K562 (cell line): ENCODE measurements around the gene ENTREP3. TPM values are rescaled to one million over a fixed set of nuclear protein-coding genes. Genes with fewer than 3 reads are reported as not detected.

Source experiments
- ARID3B ChIP-seq: fragments of 250-450 bp; sonication (Bioruptor Pico); IDR thresholded peaks from 2 replicates; pipeline ENCODE4 v1.4.0; 2020; ENCODE audit warnings: borderline replicate concordance
- ATF7 ChIP-seq: fragments of 450-650 bp; IDR thresholded peaks from 2 replicates; pipeline ENCODE4 v1.7.1; 2014; ENCODE audit warnings: mild to moderate bottlenecking, moderate library complexity
- CHD2 ChIP-seq: IDR thresholded peaks from 2 replicates; pipeline ENCODE4 v1.6.1; 2011; ENCODE audit warnings: low read depth, low read length
- CTCFL ChIP-seq: IDR thresholded peaks from 2 replicates; pipeline ENCODE4 v1.6.1; 2011; ENCODE audit warnings: borderline replicate concordance, low read depth, mild to moderate bottlenecking, moderate library complexity, low read length; ENCODE audit not compliant: insufficient read depth, poor library complexity, severe bottlenecking
- DMBX1 ChIP-seq: fragments of 250-450 bp; sonication (Bioruptor Pico); IDR thresholded peaks from 2 replicates; pipeline ENCODE4 v1.8.0; 2022; ENCODE audit warnings: inconsistent platforms, mild to moderate bottlenecking, moderate library complexity, borderline replicate concordance
- E2F3 ChIP-seq: fragments of 250-450 bp; sonication (Bioruptor Pico); IDR thresholded peaks from 2 replicates; pipeline ENCODE4 v1.4.0; 2020; ENCODE audit warnings: mild to moderate bottlenecking
- FOXA1 ChIP-seq: fragments of 450-650 bp; IDR thresholded peaks from 2 replicates; pipeline ENCODE4 v1.6.1; 2016; ENCODE audit warnings: mild to moderate bottlenecking, borderline replicate concordance
- GTF2A2 ChIP-seq: IDR thresholded peaks from 2 replicates; pipeline ENCODE4 v1.6.1; 2016; ENCODE audit warnings: mild to moderate bottlenecking, missing genetic modification characterization, missing compliant biosample characterization
- KLF16 ChIP-seq: IDR thresholded peaks from 2 replicates; pipeline ENCODE4 v1.6.1; 2016; ENCODE audit warnings: antibody characterized with exemption
- MAZ ChIP-seq, 2 experiments: fragments of 450-650 bp in 1 of 2; sonication (generic) in 1 of 2; formaldehyde crosslinking; IDR thresholded peaks in 1 of 2; conservative IDR thresholded peaks in 1 of 2; 2 replicates each; pipeline versions ENCODE4 v1.4.0 to v1.5.0; 2020; ENCODE audit warnings: mild to moderate bottlenecking in 1 of 2, missing genetic modification reagents in 1 of 2
- MTA3 ChIP-seq: fragments of 450-650 bp; formaldehyde crosslinking; IDR thresholded peaks from 2 replicates; pipeline ENCODE4 v1.6.1; 2017; ENCODE audit warnings: mild to moderate bottlenecking, borderline replicate concordance
- NCOR1 ChIP-seq: fragments of 450-650 bp; IDR thresholded peaks from 2 replicates; pipeline ENCODE4 v1.6.1; 2016; ENCODE audit warnings: mild to moderate bottlenecking, moderate library complexity
- RCOR1 ChIP-seq, 2 experiments: IDR thresholded peaks; 2 replicates each; pipeline ENCODE4 v1.6.1; 2012; ENCODE audit warnings: low read depth in 2 of 2, low read length in 2 of 2, borderline replicate concordance in 1 of 2, improper control_type of control experiment in 1 of 2
- RHOXF2B ChIP-seq: fragments of 250-450 bp; sonication (Bioruptor Pico); conservative IDR thresholded peaks from 2 replicates; pipeline ENCODE4 v1.5.1; 2021
- SMARCA4 ChIP-seq: fragments of 450-650 bp; IDR thresholded peaks from 2 replicates; pipeline ENCODE4 v1.6.1; 2016
- STAG1 ChIP-seq: sonication (generic); formaldehyde crosslinking; IDR thresholded peaks from 2 replicates; pipeline ENCODE4 v1.5.0; 2020; ENCODE audit warnings: missing genetic modification reagents, borderline replicate concordance
- TCF3 ChIP-seq: sonication (generic); formaldehyde crosslinking; IDR thresholded peaks from 2 replicates; pipeline ENCODE4 v1.4.0; 2020; ENCODE audit warnings: mild to moderate bottlenecking, missing genetic modification reagents
- TCF7L2 ChIP-seq: fragments of 150-350 bp; IDR thresholded peaks from 2 replicates; pipeline ENCODE4 v1.6.1; 2016; ENCODE audit warnings: low read depth, mild to moderate bottlenecking, low read length, moderate library complexity
- TOE1 ChIP-seq, 2 experiments: fragments of 450-650 bp in 1 of 2; sonication (generic) in 1 of 2; formaldehyde crosslinking in 1 of 2; IDR thresholded peaks; 2 replicates each; pipeline versions ENCODE4 v1.7.1 to v1.8.0; 2016 to 2022; ENCODE audit warnings: borderline replicate concordance in 2 of 2, mild to moderate bottlenecking in 2 of 2, antibody characterized with exemption in 1 of 2, inconsistent platforms in 1 of 2, low read depth in 1 of 2, missing genetic modification reagents in 1 of 2, moderate library complexity in 1 of 2
- ZNF324 ChIP-seq: fragments of 250-450 bp; sonication (Bioruptor Pico); IDR thresholded peaks from 2 replicates; pipeline ENCODE4 v1.4.0; 2020; ENCODE audit warnings: mild to moderate bottlenecking
- polyA plus RNA-seq, 8 experiments: library from polyadenylated mRNA; depleted of rRNA in 4 of 8; stranded (reverse) in 5 of 8; unstranded in 3 of 8; fragments of >200 nt; fragmentation: Nextera tagmentation in 2 of 8; fragmentation: Illumina TruSeq in 1 of 8; extraction: Ambion mirVana in 2 of 8; extraction: Trizol in 1 of 8; gene quantifications; 2 replicates each; pipeline versions ENCODE4 v1.2.1 to v1.2.3, GENCODE V29; 2011 to 2014; ENCODE audit warnings: inconsistent platforms in 1 of 8, missing spikeins in 1 of 8
- total RNA-seq, 7 experiments: library from RNA; depleted of rRNA in 6 of 7; stranded (reverse); fragments of >200 nt in 6 of 7; fragmentation: Illumina TruSeq in 2 of 7; extraction: Trizol in 2 of 7; gene quantifications; 2 replicates each; pipeline versions ENCODE4 v1.2.1 to v1.2.3, GENCODE V29; 2011 to 2021; ENCODE audit warnings: low replicate concordance in 1 of 7
- TF ChIP-seq, protein P1 (sequence below): sonication (generic); formaldehyde crosslinking; IDR thresholded peaks from 2 replicates; pipeline ENCODE4 v1.8.0; 2022; ENCODE audit warnings: mild to moderate bottlenecking, missing genetic modification reagents

Gene ENTREP3
- total and polyA plus RNA-seq, 9 of the 15 experiments (the other 6 are each of a cell fraction or from before 2014, with no cell fraction given), result 1.9 to 41.8 (median 5.9) TPM

DNA sequence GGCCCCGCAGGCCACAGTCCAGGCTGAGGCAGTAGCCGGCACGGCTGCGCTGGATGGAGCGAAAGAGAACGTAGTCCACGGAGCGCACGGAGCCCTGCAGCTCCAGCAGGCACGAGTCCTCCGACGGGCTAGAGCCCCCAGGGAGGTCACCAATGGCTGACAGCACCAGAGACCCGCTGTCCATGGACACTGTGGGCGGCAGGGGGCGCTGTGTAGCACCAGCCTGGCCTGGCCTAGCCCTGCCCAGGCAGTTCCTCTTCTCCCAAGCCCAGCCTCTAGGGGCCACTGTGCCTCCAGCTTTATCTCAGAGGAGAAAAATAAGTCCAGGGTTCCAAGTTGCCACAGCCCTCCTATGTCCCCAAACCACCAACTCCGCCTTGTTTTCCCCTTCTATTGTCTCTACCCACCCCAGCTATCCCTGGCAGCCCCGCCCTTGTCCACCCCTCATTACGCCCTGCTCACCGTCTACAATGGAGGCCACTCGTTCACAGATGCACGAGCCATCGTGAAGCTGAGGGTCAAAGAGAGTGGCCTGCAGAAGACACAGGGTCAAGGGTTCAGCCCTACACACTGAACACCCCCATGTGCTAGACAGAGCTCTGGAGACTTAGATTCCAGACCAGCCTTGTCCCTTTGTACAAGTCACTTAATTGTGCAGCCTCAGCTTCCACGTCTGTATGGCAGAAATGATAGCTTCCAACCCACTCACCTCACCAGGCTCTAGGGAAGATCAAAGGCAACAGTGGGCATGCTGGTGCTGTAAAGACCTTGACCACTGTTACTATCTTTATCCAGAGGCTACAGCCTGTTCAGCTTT, 4.4 kb downstream of the ENTREP3 start (continued):
- TF ChIP-seq TOE1 (IDR thresholded peaks at IDR 0.05; ENCODE audit: borderline replicate concordance) (peak; percentile 34; the same call in 1 of the 2 replicates), TOE1 (CRISPR knock-in tag; IDR thresholded peaks at IDR 0.05; ENCODE audit: borderline replicate concordance, low read depth) (no peak), FOXA1 (no peak), MAZ (CRISPR knock-in tag; conservative IDR thresholded peaks at IDR 0.05 in 1 of 2, IDR thresholded peaks at IDR 0.05 in 1 of 2) (peak; percentile 51 to 91; a peak in 3 of 4 replicates), ZNF324 (no peak), MTA3 (peak; percentile 66), GTF2A2 (tag) (no peak), TCF7L2 (no peak), CHD2 (0 out of 2 replicates have a peak, but pooled peaks have one; percentile 29), TCF3 (no peak), RCOR1 (IDR thresholded peaks at IDR 0.05; ENCODE audit: borderline replicate concordance in 1 of 2, low read depth in 2 of 2, low read length in 2 of 2) (peak in 1 of 2 experiments; percentile 72; a peak in 1 of 4 replicates), RHOXF2B (CRISPR knock-in tag) (no peak), SMARCA4 (0 out of 2 replicates have a peak, but pooled peaks have one; percentile 20), DMBX1 (CRISPR knock-in tag) (no peak), KLF16 (peak; percentile 74), CTCFL (peak; percentile 64), NCOR1 (no peak), E2F3 (CRISPR knock-in tag) (no peak), STAG1 (CRISPR knock-in tag) (peak; percentile 93), ARID3B (CRISPR knock-in tag) (no peak), ATF7 (peak; percentile 73; the same call in 1 of the 2 replicates)
- TF ChIP-seq, protein P1, sequence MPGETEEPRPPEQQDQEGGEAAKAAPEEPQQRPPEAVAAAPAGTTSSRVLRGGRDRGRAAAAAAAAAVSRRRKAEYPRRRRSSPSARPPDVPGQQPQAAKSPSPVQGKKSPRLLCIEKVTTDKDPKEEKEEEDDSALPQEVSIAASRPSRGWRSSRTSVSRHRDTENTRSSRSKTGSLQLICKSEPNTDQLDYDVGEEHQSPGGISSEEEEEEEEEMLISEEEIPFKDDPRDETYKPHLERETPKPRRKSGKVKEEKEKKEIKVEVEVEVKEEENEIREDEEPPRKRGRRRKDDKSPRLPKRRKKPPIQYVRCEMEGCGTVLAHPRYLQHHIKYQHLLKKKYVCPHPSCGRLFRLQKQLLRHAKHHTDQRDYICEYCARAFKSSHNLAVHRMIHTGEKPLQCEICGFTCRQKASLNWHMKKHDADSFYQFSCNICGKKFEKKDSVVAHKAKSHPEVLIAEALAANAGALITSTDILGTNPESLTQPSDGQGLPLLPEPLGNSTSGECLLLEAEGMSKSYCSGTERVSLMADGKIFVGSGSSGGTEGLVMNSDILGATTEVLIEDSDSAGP, result no peak
